ENCODE results near the gene GPR148. TPM values are rescaled to one million over a fixed set of nuclear protein-coding genes. Genes with fewer than 3 reads are reported as not detected.
"Not testable (repeated sequence)": the region's sequence is repeated elsewhere in the genome, so short reads cannot be mapped to it uniquely, and the experiment has no call there.

GPR148 gene, protein sequence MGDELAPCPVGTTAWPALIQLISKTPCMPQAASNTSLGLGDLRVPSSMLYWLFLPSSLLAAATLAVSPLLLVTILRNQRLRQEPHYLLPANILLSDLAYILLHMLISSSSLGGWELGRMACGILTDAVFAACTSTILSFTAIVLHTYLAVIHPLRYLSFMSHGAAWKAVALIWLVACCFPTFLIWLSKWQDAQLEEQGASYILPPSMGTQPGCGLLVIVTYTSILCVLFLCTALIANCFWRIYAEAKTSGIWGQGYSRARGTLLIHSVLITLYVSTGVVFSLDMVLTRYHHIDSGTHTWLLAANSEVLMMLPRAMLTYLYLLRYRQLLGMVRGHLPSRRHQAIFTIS
- total RNA-seq, result not detected

DNA sequence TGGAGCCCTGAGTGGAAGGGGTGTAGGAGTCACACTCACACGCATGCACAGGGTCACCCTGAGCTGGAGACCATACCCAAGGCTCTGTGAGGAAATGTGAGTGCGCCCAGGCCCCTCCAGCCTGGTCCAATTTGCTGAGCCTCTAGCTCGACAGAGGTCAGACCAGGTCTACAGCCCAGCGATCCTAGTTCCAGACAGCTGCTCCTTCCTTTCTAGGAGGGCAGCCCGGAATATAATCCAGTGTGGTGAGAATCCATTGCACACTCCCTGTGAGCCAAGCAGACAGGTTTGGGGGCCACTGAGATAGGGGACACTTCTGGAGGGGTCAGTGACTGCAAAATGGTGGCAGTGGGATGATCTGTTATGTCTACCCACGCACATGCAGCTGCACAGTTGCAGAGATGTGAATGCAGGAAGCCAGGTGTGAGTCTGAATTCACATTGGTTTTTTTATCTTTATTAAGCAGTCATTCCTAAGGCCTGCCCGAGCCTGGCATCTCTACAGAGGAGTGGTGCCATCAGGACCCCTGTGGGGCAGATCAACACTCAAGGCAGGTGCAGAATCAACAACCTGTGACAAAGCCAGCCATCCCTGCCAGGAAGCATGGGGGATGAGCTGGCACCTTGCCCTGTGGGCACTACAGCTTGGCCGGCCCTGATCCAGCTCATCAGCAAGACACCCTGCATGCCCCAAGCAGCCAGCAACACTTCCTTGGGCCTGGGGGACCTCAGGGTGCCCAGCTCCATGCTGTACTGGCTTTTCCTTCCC, at the start of gene GPR148:
Gene GPR148 (plus strand): TSS at position 522 of the 768 bp plus-strand sequence. CDS start 82 bp downstream, at position 604.
- Histone ChIP-seq H3K9ac (ENCODE audit: low read depth in 1 of 3, low read length in 3 of 3) (no peak within 1 kb of the TSS), H3K9me3 (ENCODE audit: control insufficient read depth in 3 of 3, low read length in 3 of 3) (no peaks in the 10 kb centered on the region), H3K4me3 (ENCODE audit: low read length in 3 of 3) (peak within 1 kb of the TSS; percentile 11 to 69 (median 58)), H3K36me3 (ENCODE audit: control insufficient read depth in 3 of 3, insufficient read depth in 3 of 3, low read length in 3 of 3) (no peaks in the 10 kb centered on the region), H3K27ac (ENCODE audit: low read depth, low read length) (no peak within 1 kb of the TSS), H3K27me3 (ENCODE audit: control insufficient read depth in 3 of 3, insufficient read depth in 3 of 3, low read length in 3 of 3) (peaks cover 10 to 41% (median 24%) of the 10 kb centered on the region in 3 donors), H3K4me1 (ENCODE audit: control insufficient read depth in 3 of 3, insufficient read depth in 3 of 3, low read length in 3 of 3) (peaks cover 14 to 20% (median 15%) of the 10 kb centered on the region in 3 donors)

GRCh38 chr2:130692041-130692770, 36.7 kb upstream of the GPR148 start:
- not testable (repeated sequence) for H3K4me1 ChIP-seq (ENCODE audit: control insufficient read depth in 3 of 3, insufficient read depth in 3 of 3, low read length in 3 of 3); H3K27me3 ChIP-seq (ENCODE audit: control insufficient read depth in 3 of 3, insufficient read depth in 3 of 3, low read length in 3 of 3); H3K4me3 ChIP-seq (ENCODE audit: low read length in 3 of 3); H3K9ac ChIP-seq (ENCODE audit: low read depth in 1 of 3, low read length in 3 of 3); H3K9me3 ChIP-seq (ENCODE audit: control insufficient read depth in 3 of 3, low read length in 3 of 3); H3K27ac ChIP-seq (ENCODE audit: low read depth, low read length); H3K36me3 ChIP-seq (ENCODE audit: control insufficient read depth in 3 of 3, insufficient read depth in 3 of 3, low read length in 3 of 3)

GRCh38 chr2:130693474-130693873, 35.4 kb upstream of the GPR148 start:
- H3K36me3 ChIP-seq (ENCODE audit: control insufficient read depth in 3 of 3, insufficient read depth in 3 of 3, low read length in 3 of 3); H3K27me3 ChIP-seq (ENCODE audit: control insufficient read depth in 3 of 3, insufficient read depth in 3 of 3, low read length in 3 of 3); H3K4me3 ChIP-seq (ENCODE audit: low read length in 3 of 3); H3K9me3 ChIP-seq (ENCODE audit: control insufficient read depth in 3 of 3, low read length in 3 of 3); H3K4me1 ChIP-seq (ENCODE audit: control insufficient read depth in 3 of 3, insufficient read depth in 3 of 3, low read length in 3 of 3); H3K9ac ChIP-seq (ENCODE audit: low read depth in 1 of 3, low read length in 3 of 3); H3K27ac ChIP-seq (ENCODE audit: low read depth, low read length): not testable (repeated sequence)

DNA sequence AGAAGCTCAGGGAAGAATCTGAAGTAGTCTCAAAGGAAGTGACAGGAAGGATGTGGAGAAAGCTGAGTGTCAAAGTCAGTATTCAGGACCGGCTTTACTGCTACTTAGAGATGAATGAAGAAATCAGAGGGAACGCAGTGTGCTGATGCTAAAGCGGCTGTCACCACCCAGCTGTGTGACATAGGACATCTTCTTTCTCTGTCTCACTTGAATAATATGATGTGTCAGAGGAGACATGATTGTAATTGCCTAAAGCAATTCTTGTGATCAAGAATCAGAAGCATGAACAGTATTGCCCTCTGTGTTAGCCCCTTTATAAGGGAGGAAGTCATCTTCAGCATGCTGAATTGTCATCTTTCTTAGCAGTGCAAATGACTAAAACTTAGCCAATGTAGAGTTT, 25.6 kb upstream of the GPR148 start:
- not testable (repeated sequence) for H3K36me3 ChIP-seq (ENCODE audit: control insufficient read depth in 3 of 3, insufficient read depth in 3 of 3, low read length in 3 of 3); H3K27me3 ChIP-seq (ENCODE audit: control insufficient read depth in 3 of 3, insufficient read depth in 3 of 3, low read length in 3 of 3); H3K9me3 ChIP-seq (ENCODE audit: control insufficient read depth in 3 of 3, low read length in 3 of 3); H3K9ac ChIP-seq (ENCODE audit: low read depth in 1 of 3, low read length in 3 of 3); H3K4me3 ChIP-seq (ENCODE audit: low read length in 3 of 3); H3K4me1 ChIP-seq (ENCODE audit: control insufficient read depth in 3 of 3, insufficient read depth in 3 of 3, low read length in 3 of 3); H3K27ac ChIP-seq (ENCODE audit: low read depth, low read length)

DNA sequence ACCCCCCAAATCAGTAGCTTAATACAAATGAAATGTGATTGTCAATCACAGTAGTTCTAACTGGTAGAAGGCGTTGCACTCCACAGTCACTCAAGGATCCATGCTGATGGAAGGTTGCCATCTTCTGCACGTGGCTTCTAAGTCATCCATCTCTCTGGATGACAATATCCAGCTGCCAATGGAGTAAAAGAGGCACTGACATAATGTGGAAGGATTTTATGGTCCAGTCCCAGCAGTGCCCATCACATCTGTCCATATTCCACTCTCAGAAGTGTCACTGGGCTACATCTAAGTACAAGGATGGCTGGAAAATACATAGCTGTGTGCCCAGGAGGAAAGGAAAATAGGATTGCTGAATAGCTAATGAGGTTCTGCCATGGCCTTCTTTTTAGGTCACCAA, 14.1 kb upstream of the GPR148 start:
- H3K27me3 ChIP-seq (ENCODE audit: control insufficient read depth in 3 of 3, insufficient read depth in 3 of 3, low read length in 3 of 3); H3K27ac ChIP-seq (ENCODE audit: low read depth, low read length); H3K4me1 ChIP-seq (ENCODE audit: control insufficient read depth in 3 of 3, insufficient read depth in 3 of 3, low read length in 3 of 3); H3K9ac ChIP-seq (ENCODE audit: low read depth in 1 of 3, low read length in 3 of 3); H3K36me3 ChIP-seq (ENCODE audit: control insufficient read depth in 3 of 3, insufficient read depth in 3 of 3, low read length in 3 of 3); H3K4me3 ChIP-seq (ENCODE audit: low read length in 3 of 3); H3K9me3 ChIP-seq (ENCODE audit: control insufficient read depth in 3 of 3, low read length in 3 of 3): not testable (repeated sequence)

GRCh38 chr2:130720036-130720435, 8.8 kb upstream of the GPR148 start:
- Histone ChIP-seq H3K9ac (ENCODE audit: low read depth in 1 of 3, low read length in 3 of 3) (no peak overlapping the region), H3K27ac (ENCODE audit: low read depth, low read length) (no peak overlapping the region), H3K4me3 (ENCODE audit: low read length in 3 of 3) (no peak overlapping the region), H3K9me3 (ENCODE audit: control insufficient read depth in 3 of 3, low read length in 3 of 3) (no peaks in the 10 kb centered on the region), H3K4me1 (ENCODE audit: control insufficient read depth in 3 of 3, insufficient read depth in 3 of 3, low read length in 3 of 3) (no peaks in the 10 kb centered on the region), H3K36me3 (ENCODE audit: control insufficient read depth in 3 of 3, insufficient read depth in 3 of 3, low read length in 3 of 3) (no peaks in the 10 kb centered on the region), H3K27me3 (ENCODE audit: control insufficient read depth in 3 of 3, insufficient read depth in 3 of 3, low read length in 3 of 3) (peaks cover 0 to 3% (median 0%) of the 10 kb centered on the region in 3 donors)

GRCh38 chr2:130720528-130720927, 8.3 kb upstream of the GPR148 start:
- Histone ChIP-seq H3K27ac (ENCODE audit: low read depth, low read length) (no peak overlapping the region), H3K9me3 (ENCODE audit: control insufficient read depth in 3 of 3, low read length in 3 of 3) (no peaks in the 10 kb centered on the region), H3K9ac (ENCODE audit: low read depth in 1 of 3, low read length in 3 of 3) (no peak overlapping the region), H3K4me3 (ENCODE audit: low read length in 3 of 3) (no peak overlapping the region), H3K4me1 (ENCODE audit: control insufficient read depth in 3 of 3, insufficient read depth in 3 of 3, low read length in 3 of 3) (no peaks in the 10 kb centered on the region), H3K36me3 (ENCODE audit: control insufficient read depth in 3 of 3, insufficient read depth in 3 of 3, low read length in 3 of 3) (no peaks in the 10 kb centered on the region), H3K27me3 (ENCODE audit: control insufficient read depth in 3 of 3, insufficient read depth in 3 of 3, low read length in 3 of 3) (peaks cover 0 to 3% (median under 1%) of the 10 kb centered on the region in 3 donors)

- peaks cover 14 to 20% (median 15%) of the 10 kb centered on the region in 3 donors for H3K4me1 ChIP-seq (ENCODE audit: control insufficient read depth in 3 of 3, insufficient read depth in 3 of 3, low read length in 3 of 3)
- no peaks in the 10 kb centered on the region for H3K9me3 ChIP-seq (ENCODE audit: control insufficient read depth in 3 of 3, low read length in 3 of 3)
- no peak overlapping the region for H3K4me3 ChIP-seq (ENCODE audit: low read length in 3 of 3)
- no peaks in the 10 kb centered on the region for H3K36me3 ChIP-seq (ENCODE audit: control insufficient read depth in 3 of 3, insufficient read depth in 3 of 3, low read length in 3 of 3)
- peaks cover 10 to 35% (median 24%) of the 10 kb centered on the region in 3 donors for H3K27me3 ChIP-seq (ENCODE audit: control insufficient read depth in 3 of 3, insufficient read depth in 3 of 3, low read length in 3 of 3)
- H3K9ac ChIP-seq (ENCODE audit: low read depth in 1 of 3, low read length in 3 of 3), result no peak overlapping the region
- H3K27ac ChIP-seq (ENCODE audit: low read depth, low read length), result no peak overlapping the region
Measured at GRCh38 chr2:130724455-130724854, 4.4 kb upstream of the GPR148 start.

- peaks cover 14 to 20% (median 15%) of the 10 kb centered on the region in 3 donors for H3K4me1 ChIP-seq (ENCODE audit: control insufficient read depth in 3 of 3, insufficient read depth in 3 of 3, low read length in 3 of 3)
- H3K9me3 ChIP-seq (ENCODE audit: control insufficient read depth in 3 of 3, low read length in 3 of 3), result no peaks in the 10 kb centered on the region
- no peak overlapping the region for H3K27ac ChIP-seq (ENCODE audit: low read depth, low read length)
- H3K36me3 ChIP-seq (ENCODE audit: control insufficient read depth in 3 of 3, insufficient read depth in 3 of 3, low read length in 3 of 3), result no peaks in the 10 kb centered on the region
- H3K27me3 ChIP-seq (ENCODE audit: control insufficient read depth in 3 of 3, insufficient read depth in 3 of 3, low read length in 3 of 3), result peaks cover 10 to 41% (median 24%) of the 10 kb centered on the region in 3 donors
- peak overlapping the region; percentile 58 to 69 (median 67) for H3K4me3 ChIP-seq (ENCODE audit: low read length in 3 of 3)
- peak overlapping the region in 2 of 3 donors; percentile 62 to 70 for H3K9ac ChIP-seq (ENCODE audit: low read depth in 1 of 3, low read length in 3 of 3)
Measured at GRCh38 chr2:130726614-130727180, 2.2 kb upstream of the GPR148 start.
